NCI-H1436 (cell line): ENCODE measurements around the gene ARMC5.
"Not testable (repeated sequence)": the region's sequence is repeated elsewhere in the genome, so short reads cannot be mapped to it uniquely, and the experiment has no call there.

Experiments
- DNase-seq: peaks from one replicate; lab custom pipeline; 2025; lab: John Stamatoyannopoulos, UW

Gene ARMC5

GRCh38 chr16:31477220-31478216 is 18.2 kb downstream of the ARMC5 start:
- no peak for DNase-seq

GRCh38 chr16:31478956-31479355 is 19.7 kb downstream of the ARMC5 start:
- DNase-seq = no peak

GRCh38 chr16:31479751-31480150 is 20.4 kb downstream of the ARMC5 start:
- no peak for DNase-seq

GRCh38 chr16:31480851-31481536 is 21.7 kb downstream of the ARMC5 start:
- no peak for DNase-seq

GRCh38 chr16:31483081-31483480 is 23.8 kb downstream of the ARMC5 start, which contains the start of gene SLC5A2:
Gene SLC5A2 (plus strand): TSS chr16:31483123. CDS start chr16:31483137, 14 bp downstream.
- DNase-seq = no peak

- DNase-seq = not testable (repeated sequence)
These were observed 24.7 kb downstream of the ARMC5 start for GRCh38 chr16:31484048-31484447.

GRCh38 chr16:31484491-31485171 is 25.3 kb downstream of the ARMC5 start:
- DNase-seq = no peak

- no peak for DNase-seq
These were observed 26.3 kb downstream of the ARMC5 start for GRCh38 chr16:31485571-31485970.

- no peak for DNase-seq
These were observed 26.7 kb downstream of the ARMC5 start for GRCh38 chr16:31486045-31486444.

- no peak for DNase-seq
These were observed 27.9 kb downstream of the ARMC5 start for GRCh38 chr16:31487071-31487719.

GRCh38 chr16:31487720-31488467 is 28.6 kb downstream of the ARMC5 start:
- peak; percentile 65 for DNase-seq

- no peak for DNase-seq
These were observed 29.4 kb downstream of the ARMC5 start for GRCh38 chr16:31488468-31489297.

- no peak for DNase-seq
These were observed 29.9 kb downstream of the ARMC5 start for GRCh38 chr16:31489298-31489564.

GRCh38 chr16:31489616-31490584 is 30.6 kb downstream of the ARMC5 start:
- no peak for DNase-seq

- no peak for DNase-seq
These were observed 32.6 kb downstream of the ARMC5 start for GRCh38 chr16:31491778-31492418.

- DNase-seq = no peak
These were observed 34.3 kb downstream of the ARMC5 start for GRCh38 chr16:31493506-31494125.

- DNase-seq = no peak
These were observed 37.4 kb downstream of the ARMC5 start for GRCh38 chr16:31496670-31497069.

- DNase-seq = no peak
These were observed 39.2 kb downstream of the ARMC5 start for GRCh38 chr16:31498493-31498892.
